K562 treated with DMSO at 1 percent for 12 hours (cell line): ENCODE results near the gene TMEM151B. TPM values are rescaled to one million over a fixed set of nuclear protein-coding genes. Genes with fewer than 3 reads are reported as not detected.

Experiments
- total RNA-seq: library from RNA; unstranded; fragments of 300-600 nt; gene quantifications from 2 replicates; pipeline ENCODE4 v1.2.3, GENCODE V29; 2022; ENCODE audit not compliant: insufficient read depth

The TMEM151B gene
- not detected in 2 replicates for total RNA-seq

DNA sequence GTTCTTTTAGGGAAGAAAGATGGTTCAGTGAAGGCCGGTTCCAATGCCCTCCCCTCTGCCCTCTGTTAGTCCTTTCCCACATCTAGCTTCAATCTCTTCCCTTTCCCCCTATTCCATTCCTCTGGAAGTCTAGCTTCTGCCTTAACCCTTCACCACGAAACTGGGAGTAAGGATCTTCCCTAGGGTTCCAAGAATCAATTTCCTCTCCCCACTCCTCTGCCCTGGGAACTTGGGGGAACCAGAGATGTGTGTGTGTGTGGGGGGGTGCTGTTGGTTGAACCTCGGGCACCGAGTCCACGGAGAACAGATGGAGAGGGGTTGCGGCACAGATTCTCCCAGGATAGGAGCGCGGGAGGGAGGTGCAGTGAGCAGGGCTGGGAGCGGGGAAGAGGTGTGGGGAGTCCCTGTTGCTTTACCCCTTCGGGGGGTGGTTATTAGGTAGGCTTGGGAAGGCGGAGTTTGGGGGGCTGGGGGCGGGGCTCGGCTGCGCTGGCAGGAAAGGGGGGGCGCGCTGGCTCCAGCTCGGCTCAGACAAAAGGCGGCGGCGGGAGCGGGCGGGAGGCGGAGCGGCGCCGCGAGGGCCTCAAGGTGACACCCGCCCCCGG lies at the start of gene TMEM151B:
TSS of gene TMEM151B (plus strand) at position 530 of the 605 bp plus-strand sequence. CDS start 293 bp downstream, outside the sequence.

DNA sequence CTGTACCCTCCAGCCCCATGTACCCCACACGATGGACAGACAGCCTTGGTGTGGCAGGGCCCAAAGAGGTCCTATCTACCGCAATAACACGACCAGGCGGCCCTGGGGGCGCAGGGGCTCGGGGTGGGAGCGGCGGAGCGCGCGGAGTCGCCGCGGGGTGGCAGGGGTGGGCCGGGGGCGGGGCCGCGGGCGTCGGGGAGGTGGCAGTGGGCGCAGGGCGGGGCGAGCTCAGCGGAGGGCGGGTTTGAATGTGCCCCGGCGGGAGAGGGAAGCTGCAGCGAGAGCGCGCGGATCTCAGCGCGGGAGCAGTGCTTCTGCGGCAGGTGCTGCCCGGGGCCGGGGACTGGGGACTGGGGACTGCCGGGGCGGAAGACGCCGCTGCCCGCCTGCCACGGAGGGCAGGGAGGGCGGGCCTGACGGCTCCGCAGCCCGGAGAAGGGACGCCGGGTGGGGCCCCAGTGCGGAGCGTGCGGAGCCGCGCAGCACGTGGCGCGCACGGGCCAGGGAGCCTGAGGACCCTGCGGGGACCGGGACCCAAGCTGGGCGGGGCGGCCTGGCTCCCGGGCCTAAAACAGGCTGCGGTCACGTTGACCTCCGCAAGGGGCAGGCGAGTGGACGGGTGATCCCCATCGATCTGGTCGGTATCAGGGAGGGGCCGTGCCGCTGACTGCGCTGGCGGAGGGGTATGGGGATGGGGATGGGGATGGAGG lies 46.8 kb upstream of the TMEM151B start, which contains the start of gene SLC29A1:
TSS of gene SLC29A1 (plus strand) at position 277 of the 710 bp plus-strand sequence. CDS start 3,719 bp downstream, outside the sequence.

DNA sequence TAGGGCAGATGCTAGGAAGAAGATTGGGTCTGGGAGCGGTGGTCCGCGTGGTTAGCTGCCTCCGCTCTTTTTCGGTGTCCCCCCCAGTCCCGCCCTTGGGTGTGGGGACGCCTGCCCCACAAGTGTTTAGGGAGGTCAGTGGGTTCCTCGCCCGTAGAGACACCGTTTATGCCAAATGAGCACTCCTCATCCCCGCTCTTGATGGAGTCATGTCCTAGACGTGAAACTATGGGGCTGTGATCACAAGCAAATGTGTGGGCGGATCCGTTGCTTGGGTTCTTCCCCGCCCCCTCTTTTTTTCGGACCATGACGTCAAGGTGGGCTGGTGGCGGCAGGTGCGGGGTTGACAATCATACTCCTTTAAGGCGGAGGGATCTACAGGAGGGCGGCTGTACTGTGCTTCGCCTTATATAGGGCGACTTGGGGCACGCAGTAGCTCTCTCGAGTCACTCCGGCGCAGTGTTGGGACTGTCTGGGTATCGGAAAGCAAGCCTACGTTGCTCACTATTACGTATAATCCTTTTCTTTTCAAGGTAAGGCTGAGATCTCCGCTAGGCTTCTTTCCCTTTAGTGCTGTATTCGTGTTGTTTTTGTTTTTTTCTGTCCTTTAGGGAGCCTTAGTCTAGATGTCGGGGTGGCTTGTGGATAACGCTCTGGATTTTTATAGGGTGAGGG lies 23.4 kb upstream of the TMEM151B start, which contains the start of gene HSP90AB1:
TSS of gene HSP90AB1 (plus strand) at position 439 of the 675 bp plus-strand sequence. CDS start 1,529 bp downstream, outside the sequence.

DNA sequence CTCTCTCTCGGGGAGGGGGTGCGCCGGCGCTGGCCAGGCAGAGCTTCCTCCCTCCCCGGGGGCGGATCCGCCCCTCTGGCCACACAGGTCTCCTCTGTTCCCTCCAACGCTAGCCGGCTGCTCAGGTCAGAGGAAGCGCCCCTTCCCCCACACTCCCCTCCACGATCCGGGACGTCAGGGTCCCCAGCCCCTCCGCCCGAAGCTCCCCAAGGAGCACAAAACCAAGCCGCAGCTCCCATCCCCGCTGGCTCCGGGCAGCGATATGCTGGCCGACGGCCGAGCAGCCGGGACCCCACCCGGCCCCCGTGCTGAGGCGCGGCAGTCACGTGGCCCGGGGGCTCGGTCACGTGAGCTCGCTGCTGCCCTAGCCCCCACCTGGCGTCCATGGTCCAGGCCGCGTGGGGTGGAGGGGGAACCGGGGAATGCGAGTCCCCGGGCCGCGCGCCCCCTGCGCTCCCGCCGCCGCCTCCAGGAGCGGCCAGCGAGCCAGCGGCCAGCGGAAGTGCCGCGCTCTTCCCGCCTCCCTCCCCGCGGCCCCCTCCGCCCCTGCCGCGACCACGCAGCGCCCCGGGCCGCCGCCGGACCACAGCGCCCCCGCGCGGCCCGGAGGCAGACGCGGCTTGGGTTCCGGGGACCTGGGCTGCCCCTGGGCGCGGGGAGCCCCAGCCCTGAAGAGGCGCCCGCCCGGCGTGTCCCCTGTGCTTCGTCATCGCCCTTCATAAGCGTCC lies 13.1 kb upstream of the TMEM151B start, which contains the start of gene SLC35B2:
TSS of gene SLC35B2 (minus strand) at position 504 of the 728 bp plus-strand sequence. CDS start at position 386, 118 bp downstream.

DNA sequence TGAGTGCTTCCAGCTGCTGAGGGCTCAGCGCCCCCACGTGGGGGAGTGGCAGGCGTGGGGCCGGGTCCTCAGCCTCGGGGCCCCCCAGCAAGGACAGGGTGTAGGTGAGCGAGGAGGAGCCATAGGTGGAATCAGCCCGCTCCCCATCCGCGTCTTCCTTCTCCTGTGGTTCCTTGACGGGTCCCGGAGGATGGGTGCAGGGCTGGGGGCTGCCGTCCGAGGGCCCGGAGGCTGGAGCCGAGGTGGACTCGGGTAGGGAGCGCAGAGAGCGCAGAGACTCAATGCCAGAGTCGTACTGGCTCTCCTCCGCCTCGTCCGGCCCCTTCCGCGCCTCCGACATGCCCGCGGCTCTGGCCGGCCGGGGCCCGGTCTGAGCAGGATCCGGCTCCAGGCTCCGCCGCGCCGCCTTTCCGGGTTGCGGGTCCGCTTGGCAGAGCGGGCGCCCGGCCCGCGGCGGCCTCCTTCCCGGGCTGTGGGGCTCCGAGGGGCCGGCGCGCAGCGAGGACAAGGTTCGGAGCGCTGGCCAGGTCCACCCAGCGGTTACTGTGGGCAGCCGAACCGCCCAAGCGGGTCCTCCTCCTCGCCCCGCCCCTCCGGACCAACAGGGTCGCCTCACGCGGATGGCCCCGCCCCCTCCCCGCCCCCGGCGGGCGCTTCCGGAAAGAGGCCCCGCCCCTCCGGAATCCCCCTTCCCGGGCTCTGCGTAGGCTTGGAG lies 5.1 kb upstream of the TMEM151B start, which contains the start of gene NFKBIE:
TSS of gene NFKBIE (minus strand) at position 545 of the 715 bp plus-strand sequence. CDS start at position 340, 205 bp downstream.

DNA sequence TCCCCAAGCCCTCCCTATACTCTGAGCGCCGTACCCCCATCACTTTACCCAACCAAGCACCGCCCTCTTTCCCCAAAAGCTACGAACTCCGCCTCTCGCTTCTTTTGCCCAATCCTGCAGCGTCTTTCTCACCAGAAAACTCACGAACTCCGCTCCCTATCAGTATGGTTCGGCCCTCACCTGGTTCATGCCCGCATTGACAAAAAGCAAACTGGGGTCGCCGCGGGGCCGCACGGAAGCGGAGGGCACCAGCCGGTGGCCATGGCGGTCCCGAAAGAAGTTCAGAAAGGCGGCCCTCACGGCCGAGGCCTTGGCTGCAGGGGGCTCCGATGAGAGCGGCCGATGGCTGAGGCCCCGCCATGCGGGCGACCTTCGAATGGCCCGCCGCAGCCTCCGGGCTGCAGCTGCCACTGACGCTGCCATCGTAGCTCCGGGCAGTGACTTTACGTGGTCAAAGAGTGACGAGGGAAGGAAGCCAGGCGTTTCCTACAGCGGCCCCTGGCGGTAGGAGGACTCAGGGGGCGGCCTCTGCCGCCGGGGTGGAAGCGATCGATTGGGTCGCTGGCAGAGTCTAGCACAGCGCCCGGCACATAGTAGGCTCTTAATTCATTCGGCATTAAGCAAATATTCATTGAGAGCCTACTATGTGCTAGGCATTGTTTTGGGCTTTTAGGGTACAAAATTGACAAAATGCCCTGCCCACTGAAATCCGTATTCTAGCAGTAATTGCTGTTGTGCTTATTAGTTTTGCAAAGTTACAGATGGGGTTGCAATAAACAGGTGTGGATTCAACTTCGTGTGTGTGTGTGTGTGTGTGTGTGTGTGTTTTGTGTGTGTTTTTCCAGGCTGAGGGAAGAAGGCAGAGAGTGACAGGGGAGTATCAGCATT lies 42.9 kb downstream of the TMEM151B start, which contains the start of gene AARS2:
TSS of gene AARS2 (minus strand) at position 447 of the 888 bp plus-strand sequence. CDS start at position 423, 24 bp downstream.

DNA sequence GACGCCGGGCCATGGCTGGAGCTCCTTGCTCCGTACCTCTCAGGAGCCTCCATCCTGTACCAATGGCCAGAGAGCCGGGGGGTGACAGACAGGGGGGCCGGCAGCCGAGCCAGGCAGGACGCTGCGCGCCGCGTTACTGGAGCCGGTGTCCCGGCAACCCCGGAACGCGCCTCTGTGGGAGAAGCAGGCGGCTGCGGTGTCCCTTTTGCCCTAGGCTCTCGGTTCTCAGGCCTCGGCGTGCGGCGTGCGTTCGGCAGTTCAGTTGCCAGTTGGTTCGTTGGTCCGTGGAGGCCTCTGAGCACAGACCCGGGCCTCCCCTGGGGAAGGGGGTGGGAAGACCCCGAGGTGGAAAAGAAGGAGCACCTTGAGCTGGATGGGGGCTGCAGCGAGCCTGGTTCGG lies 72.2 kb downstream of the TMEM151B start, which contains the start of gene SPATS1:
TSS of gene SPATS1 (plus strand) at position 162 of the 400 bp plus-strand sequence. CDS start 446 bp downstream, outside the sequence.

Other genes starting within 250 kb of the TMEM151B start
- gene MRPL14, start 143.0 kb upstream of the TMEM151B start, total RNA-seq = 102 and 178 TPM in 2 replicates
- gene TMEM63B, start 142.9 kb upstream of the TMEM151B start, total RNA-seq = 26.9 and 62.9 TPM in 2 replicates
- gene CAPN11, start 111.6 kb upstream of the TMEM151B start, total RNA-seq = not detected in 2 replicates
- gene MYMX, start 53.5 kb upstream of the TMEM151B start, total RNA-seq = not detected in 2 replicates
- 127 and 182 TPM in 2 replicates for gene SLC29A1, start 46.9 kb upstream of the TMEM151B start, total RNA-seq
- gene HSP90AB1, start 23.3 kb upstream of the TMEM151B start, total RNA-seq = 900 and 1,266 TPM in 2 replicates
- gene SLC35B2, start 12.9 kb upstream of the TMEM151B start, total RNA-seq = 69.0 and 95.5 TPM in 2 replicates
- gene NFKBIE, start 4.9 kb upstream of the TMEM151B start, total RNA-seq = 24.1 and 28.1 TPM in 2 replicates
- gene AARS2, start 42.9 kb downstream of the TMEM151B start, total RNA-seq = 11.1 and 23.7 TPM in 2 replicates
- gene SPATS1, start 72.2 kb downstream of the TMEM151B start, total RNA-seq = not detected in 2 replicates
- 14.3 and 27.8 TPM in 2 replicates for gene CDC5L, start 117.3 kb downstream of the TMEM151B start, total RNA-seq